Nasal cavity respiratory epithelium epithelial cell of viscerocranial mucosa (primary cell): ENCODE data around the gene TMA7. TPM values are rescaled to one million over a fixed set of nuclear protein-coding genes. Genes with fewer than 3 reads are reported as not detected.

Experiments
- total RNA-seq: library from RNA; depleted of rRNA; stranded (reverse); fragments of >200 nt; gene quantifications from 2 replicates; pipeline ENCODE4 v1.2.3, GENCODE V29; 2014

TMA7 gene
- 224 and 359 TPM in 2 replicates for total RNA-seq

GRCh38 chr3:48439820-48440589 is at the start of gene TMA7, which contains the start of gene CCDC51:
TSS of gene TMA7 (plus strand) at chr3:48440257. CDS start at chr3:48440297, 40 bp downstream.
TSS of gene CCDC51 (minus strand) at chr3:48440119. CDS start at chr3:48435128, 4,991 bp downstream.

DNA sequence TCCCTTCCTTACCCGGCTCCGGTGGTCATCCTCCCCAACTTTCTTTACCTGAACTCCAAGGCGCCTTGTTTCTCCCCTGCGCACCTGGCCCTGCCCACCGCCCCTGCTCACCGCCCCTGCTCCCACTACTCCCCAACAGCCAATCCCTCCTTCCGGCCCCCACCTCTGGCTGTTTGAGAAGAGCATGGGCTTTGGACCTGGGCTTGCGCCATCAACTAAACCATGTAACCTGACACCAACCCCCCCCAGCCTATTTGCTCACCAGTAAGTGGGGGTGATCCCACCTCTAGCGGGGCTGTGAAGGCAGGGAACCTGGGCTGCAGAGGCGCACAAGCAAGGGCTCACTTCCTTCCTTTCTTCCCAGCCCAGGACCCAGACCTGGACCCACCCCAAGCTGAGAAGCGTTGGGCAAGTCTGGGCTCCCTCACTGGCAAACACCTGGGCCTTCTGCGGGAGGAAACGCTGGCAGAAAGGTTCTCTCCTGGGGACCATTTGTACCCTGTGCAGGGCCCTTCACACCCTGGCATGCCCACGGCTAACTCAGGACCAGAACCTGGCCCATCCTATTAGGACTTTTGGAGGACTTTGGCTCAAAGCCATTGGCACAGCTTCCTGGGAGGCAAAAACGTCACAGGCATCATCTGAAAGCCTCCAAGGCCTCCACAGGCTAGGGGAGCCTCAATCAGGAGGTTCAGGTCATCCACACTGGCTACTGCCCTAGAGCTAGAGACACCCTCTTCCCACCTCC is 9.9 kb upstream of the TMA7 start, which contains the start of gene PLXNB1:
Gene PLXNB1, minus strand, starts transcription at position 127 of the 748 bp plus-strand sequence. CDS start 5,475 bp downstream, outside the sequence.

DNA sequence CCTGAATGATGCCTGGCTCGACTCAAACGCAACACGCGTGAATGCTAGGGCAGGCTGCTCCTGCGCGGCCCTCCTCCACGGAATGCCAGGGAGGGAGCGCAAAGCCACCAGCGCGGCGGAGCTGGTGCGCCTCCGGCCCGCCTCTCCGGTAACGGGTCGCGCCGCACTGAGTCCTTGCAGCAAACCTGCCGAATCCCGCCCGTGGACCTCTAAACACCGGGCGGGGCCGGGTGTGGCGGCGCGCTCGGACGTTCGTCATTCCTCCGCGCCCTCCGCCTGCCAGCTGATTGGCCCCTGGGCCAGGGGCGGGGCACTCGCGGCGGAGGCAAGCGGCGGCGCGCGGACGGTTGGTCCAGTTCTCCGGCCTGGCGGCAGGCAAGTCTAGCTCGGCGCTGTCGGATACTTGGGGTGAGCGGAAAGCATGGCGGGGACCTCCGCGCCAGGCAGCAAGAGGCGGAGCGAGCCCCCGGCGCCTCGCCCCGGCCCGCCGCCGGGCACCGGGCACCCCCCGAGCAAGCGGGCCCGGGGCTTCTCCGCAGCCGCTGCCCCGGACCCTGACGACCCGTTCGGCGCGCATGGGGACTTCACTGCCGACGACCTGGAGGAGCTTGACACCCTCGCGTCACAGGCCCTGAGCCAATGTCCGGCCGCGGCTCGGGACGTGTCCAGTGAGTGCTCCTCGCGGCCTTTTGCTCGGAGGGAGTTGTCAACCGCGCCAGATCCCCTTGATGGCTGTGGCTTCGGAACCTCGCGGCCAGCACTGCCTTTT is 6.6 kb downstream of the TMA7 start, which contains the start of gene ATRIP:
Gene ATRIP, plus strand, starts transcription at position 313 of the 769 bp plus-strand sequence. Its CDS starts 109 bp downstream, at position 422.

Other genes starting within 250 kb of the TMA7 start
- gene CAMP, start 216.8 kb upstream of the TMA7 start, total RNA-seq, result 1.2 and 3.1 TPM in 2 replicates
- 2.7 and 6.8 TPM in 2 replicates for gene ZNF589, start 199.2 kb upstream of the TMA7 start, total RNA-seq
- gene NME6, start 138.9 kb upstream of the TMA7 start, total RNA-seq, result 27.0 and 33.9 TPM in 2 replicates
- not detected in 2 replicates for gene SPINK8, start 106.6 kb upstream of the TMA7 start, total RNA-seq
- not detected in 2 replicates for gene FBXW12, start 68.0 kb upstream of the TMA7 start, total RNA-seq
- 49.9 and 257 TPM in 2 replicates for gene PLXNB1, start 10.2 kb upstream of the TMA7 start, total RNA-seq
- gene CCDC51, start 138 bp upstream of the TMA7 start, total RNA-seq, result 44.0 and 70.4 TPM in 2 replicates
- 5.1 and 5.4 TPM in 2 replicates for gene ATRIP, start 6.5 kb downstream of the TMA7 start, total RNA-seq
- 109 and 119 TPM in 2 replicates for gene SHISA5, start 63.9 kb downstream of the TMA7 start, total RNA-seq
- 4.4 and 15.7 TPM in 2 replicates for gene PFKFB4, start 116.5 kb downstream of the TMA7 start, total RNA-seq
- gene UCN2, start 123.5 kb downstream of the TMA7 start, total RNA-seq, result 2.4 and 12.2 TPM in 2 replicates
- 121 and 420 TPM in 2 replicates for gene COL7A1, start 155.1 kb downstream of the TMA7 start, total RNA-seq
- 438 and 594 TPM in 2 replicates for gene UQCRC1, start 169.4 kb downstream of the TMA7 start, total RNA-seq
- gene TMEM89, start 181.5 kb downstream of the TMA7 start, total RNA-seq, result not detected in 2 replicates
- 22.2 and 33.1 TPM in 2 replicates for gene SLC26A6, start 195.2 kb downstream of the TMA7 start, total RNA-seq
- 1.8 and 2.1 TPM in 2 replicates for gene CELSR3, start 222.6 kb downstream of the TMA7 start, total RNA-seq
- gene NCKIPSD, start 245.7 kb downstream of the TMA7 start, total RNA-seq, result 12.3 and 14.3 TPM in 2 replicates